ENCODE data around the gene OR11H6.
"Not testable (repeated sequence)": the region's sequence is repeated elsewhere in the genome, so short reads cannot be mapped to it uniquely, and the experiment has no call there.

Gene OR11H6

GRCh38 chr14:20264361-20264760 is 40.9 kb downstream of the OR11H6 start:
- DNase-seq, result not testable (repeated sequence)

DNA sequence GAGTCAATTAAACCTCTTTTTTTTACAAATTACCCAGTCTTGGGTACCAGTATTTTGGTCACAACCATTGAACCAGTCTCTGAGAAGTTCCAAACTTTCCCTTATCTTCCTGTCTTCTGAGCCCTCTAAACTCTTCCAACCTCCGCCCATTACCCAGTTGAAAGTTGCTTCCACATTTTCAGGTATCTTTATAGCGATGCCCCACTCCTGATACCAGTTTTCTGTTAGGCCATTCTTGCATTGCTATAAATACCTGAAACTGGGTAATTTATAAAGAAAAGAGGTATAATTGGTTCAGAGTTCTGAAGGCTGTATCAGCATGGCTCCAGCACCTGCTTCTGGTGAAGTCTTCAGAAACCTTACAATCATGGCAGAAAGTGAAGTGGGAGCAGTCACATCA is 50.6 kb downstream of the OR11H6 start:
- DNase-seq, result no peak
